GM19395 (cell line): ENCODE measurements around the gene TRPM1.

Source experiments
- ATAC-seq: cut with Tn5 transposase; IDR thresholded peaks from one replicate; pipeline ENCODE4 v1.9.1; 2021; ENCODE audit warnings: mild to moderate bottlenecking, moderate library complexity; ENCODE audit not compliant: unreplicated experiment

The TRPM1 gene

GRCh38 chr15:31101262-31102038 is at the start of gene TRPM1:
Gene TRPM1, minus strand, starts transcription at chr15:31101725. Its CDS starts 20,370 bp downstream, at chr15:31081355.
- ATAC-seq: no peak

GRCh38 chr15:31150732-31151231 is 49.3 kb upstream of the TRPM1 start:
- ATAC-seq: no peak

- no peak for ATAC-seq
These were observed 48.5 kb upstream of the TRPM1 start for GRCh38 chr15:31149987-31150386.

DNA sequence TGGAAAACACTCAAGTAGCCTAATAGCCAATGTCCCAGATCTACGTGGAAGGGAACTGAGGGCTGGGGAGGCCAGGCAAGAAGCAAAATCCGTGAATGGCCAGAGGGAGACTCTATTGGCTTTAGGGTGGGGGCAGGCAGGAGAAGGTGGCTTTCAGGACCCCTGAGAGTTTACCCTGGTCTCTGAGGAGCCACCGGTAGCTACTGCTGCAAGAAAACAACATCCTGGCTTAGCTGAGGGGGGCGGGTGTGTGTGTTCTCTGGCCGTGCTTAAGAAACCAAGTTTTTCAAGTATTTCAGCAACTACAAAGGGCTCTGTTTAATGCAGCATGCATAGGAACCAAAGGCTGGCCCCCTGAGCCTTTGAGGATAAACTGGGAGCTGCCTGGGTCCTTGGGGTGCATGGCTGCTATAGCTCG is 47.6 kb upstream of the TRPM1 start:
- ATAC-seq: no peak

DNA sequence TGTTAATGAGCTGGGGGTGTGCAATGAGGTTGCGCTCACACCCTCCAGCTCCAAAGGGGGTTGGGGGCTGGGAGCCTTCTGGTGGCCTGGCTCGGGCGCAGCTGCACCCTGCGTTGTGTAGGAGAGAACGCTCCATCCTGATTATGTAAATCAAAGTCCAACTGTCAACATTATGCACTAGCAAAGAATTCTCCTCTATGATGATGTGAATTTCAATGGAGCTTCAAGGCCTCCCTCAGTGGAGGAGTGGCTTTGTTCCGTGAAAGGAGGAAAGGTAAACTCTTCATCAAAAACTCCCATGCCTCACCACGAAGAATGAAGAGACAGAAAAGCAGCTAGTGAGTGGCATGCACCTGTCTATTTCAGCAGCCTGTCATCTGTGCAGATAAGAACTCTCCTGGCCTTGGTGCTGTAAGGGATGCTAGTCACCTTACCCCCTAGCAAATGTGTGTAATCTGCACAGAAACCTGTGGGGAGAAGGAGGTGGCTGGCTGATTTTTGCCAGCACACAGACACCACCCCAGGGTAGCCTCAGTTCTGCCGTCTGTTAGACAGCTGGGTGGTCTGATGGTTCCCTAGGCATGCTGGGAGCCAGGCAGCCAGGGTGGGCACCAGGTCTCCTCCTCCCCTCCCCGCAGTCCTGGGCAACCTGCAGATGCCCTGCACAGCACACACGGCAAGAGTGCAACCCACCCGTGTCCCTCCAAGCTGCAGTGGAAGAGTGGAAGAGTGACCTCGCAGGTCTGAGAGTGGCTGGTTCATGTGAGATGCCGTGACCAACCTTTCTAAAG is 47.0 kb upstream of the TRPM1 start:
- ATAC-seq: no peak

DNA sequence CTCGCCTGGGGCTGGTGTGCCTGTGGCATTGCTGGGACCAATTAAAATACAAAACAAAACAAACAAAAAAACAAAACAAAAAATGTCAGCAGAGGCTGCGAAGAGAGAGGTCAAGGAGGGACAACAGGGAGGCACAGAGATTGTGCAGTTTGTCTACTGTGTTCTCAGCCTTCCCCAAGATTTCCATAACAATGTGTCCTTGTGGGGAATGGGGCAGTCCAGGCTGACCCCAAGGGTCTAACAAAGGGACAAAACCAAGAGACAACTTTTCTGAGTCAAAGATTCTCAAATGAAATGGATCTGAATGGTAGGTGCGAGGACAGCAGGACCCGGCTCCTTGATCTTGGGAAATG is 46.4 kb upstream of the TRPM1 start:
- ATAC-seq: no peak

- no peak for ATAC-seq
These were observed 45.9 kb upstream of the TRPM1 start for GRCh38 chr15:31147456-31147855.

DNA sequence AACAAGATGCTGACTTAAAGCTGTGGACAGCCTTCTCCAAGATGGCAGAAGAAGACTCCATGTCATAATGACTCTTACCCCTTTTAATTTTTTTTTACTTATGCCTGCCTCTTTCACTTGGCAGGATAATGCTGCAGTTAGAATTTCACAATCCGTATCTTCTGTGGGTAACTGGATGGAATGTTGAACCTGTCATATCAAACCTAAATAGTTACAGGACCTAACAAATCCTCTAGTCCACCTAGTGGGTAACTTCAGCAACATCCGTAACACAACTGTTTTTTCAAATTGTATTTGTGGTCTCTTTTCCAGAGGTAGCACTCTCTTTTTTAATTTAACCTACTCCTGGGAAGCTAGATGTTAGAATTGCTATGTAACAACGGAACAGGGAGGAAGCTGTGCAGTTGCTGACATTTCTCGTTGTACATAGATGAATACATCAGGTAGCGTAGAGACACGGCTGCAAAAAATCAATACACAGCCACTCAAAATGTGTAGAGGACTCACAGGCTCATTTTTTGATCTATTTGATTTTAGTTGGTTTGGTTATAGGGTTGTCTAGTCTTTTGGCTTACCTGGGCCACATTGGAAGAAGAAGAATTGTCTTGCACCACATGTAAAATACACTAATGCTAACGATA is 43.9 kb upstream of the TRPM1 start:
- no peak for ATAC-seq

- ATAC-seq: no peak
These were observed 40.3 kb upstream of the TRPM1 start for GRCh38 chr15:31141792-31142191.

- ATAC-seq: no peak
These were observed 35.2 kb upstream of the TRPM1 start for GRCh38 chr15:31136607-31137328.

DNA sequence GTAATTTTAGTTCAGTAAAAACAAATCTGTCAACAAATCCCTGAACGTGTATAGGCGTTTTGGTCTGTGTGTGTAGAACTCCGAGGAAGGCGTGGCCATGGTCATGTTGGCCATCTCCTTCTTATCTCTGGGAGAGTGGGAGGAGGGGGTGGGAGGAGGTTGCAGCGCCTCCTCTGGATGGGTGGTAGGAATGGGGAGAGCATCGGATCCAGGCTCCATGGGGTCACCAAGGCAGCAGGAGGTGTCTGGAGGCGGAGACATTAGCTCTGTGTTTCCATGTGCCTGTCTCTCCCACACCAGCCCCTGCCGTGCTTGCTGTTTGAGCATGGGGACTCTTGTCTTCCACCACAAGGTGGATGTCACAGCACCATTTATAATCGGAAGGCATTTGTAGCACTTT is 34.5 kb upstream of the TRPM1 start:
- ATAC-seq: no peak

- no peak for ATAC-seq
These were observed 34.0 kb upstream of the TRPM1 start for GRCh38 chr15:31135523-31135922.

GRCh38 chr15:31133890-31134289 is 32.4 kb upstream of the TRPM1 start:
- ATAC-seq: no peak

GRCh38 chr15:31131853-31132375 is 30.4 kb upstream of the TRPM1 start:
- no peak for ATAC-seq

DNA sequence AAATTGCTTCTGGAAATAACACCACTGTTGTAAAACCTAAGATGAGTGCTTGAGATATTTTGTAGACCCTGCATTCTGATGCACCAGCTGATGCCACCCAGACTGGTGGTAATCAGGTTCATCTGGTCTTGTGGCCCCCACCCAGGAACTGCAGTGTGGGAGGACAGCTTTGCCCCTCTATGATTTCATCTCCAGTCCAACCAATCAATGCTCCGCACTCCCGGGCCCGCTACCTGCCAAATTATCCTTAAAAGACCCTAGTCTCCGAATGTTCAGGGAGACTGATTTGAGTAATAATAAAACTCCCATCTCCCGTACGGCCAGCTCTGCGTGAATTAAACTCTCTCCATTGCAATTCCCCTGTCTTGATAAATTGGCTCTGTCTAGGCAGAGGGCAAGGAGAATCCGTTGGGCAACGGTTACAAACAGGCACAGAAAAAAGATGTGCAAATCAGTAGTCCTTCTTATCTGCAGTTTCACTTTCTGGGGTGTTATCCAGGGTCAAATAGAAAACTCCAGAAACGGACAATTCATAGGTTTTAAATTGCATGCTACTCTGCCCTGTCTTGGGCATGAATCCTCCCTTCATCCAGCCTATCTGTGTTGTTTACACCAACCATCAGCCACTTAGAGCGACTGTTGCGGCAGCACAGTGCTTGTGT is 29.2 kb upstream of the TRPM1 start:
- no peak for ATAC-seq

GRCh38 chr15:31129769-31130303 is 28.3 kb upstream of the TRPM1 start:
- ATAC-seq: no peak

DNA sequence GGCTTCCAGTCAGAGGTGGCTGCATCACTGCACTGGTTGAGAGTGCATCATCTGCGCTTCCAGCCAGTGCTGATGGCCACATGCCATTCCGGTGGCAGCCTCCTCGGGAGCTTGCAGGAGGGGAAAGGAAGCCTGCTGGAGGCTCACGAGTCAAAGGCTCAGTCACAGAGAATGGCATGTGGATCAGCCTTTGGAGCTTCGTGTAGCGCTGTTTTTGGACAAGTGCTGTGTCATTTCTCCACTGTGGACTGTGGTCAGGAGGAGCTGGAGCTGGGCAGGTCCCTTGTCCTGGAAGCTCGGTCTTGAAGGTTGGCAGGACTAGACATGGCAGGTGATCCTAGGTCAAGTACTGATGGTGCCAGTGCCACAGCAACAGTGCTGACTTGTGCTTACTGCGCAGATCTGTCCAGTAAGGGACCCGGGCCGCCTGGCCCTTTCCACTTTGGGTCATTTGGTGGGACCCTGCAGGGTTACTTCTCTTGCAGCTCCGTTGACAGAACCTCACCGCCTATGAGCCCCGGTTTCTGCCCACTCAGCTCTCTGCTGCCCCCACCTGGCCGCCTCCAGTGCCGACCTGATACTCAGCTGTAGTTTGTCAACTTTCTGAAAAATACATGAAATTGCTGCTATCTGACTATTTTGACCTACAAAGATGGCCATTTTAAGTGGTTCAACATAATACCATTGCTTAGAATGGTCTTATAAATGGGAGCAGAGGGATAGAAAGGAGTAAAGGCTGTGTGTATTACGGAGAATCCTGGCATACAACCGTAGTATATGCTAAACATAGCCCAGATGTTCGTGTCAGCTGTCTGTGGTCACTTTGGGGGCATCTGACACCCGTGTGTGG is 27.6 kb upstream of the TRPM1 start:
- ATAC-seq: no peak

- no peak for ATAC-seq
These were observed 27.0 kb upstream of the TRPM1 start for GRCh38 chr15:31128477-31128876.
